SK-N-SH (cell line): ENCODE measurements around the gene PCP2. TPM values are rescaled to one million over a fixed set of nuclear protein-coding genes. Genes with fewer than 3 reads are reported as not detected.

Experiments used
- CTCF ChIA-PET: fragments of 300-600, 350-600 bp; formaldehyde crosslinking; extraction: SDS; loops from one replicate; lab custom pipeline; 2021; lab: Yijun Ruan, JAX
- POLR2A ChIA-PET: fragments of 350-600 bp; sonication (Branson Sonifier 250); formaldehyde crosslinking; extraction: SDS; loops from one replicate; lab custom pipeline; 2020; ENCODE audit warnings: antibody characterized with exemption, inconsistent platforms; lab: Yijun Ruan, JAX
- DNase-seq: peaks from one replicate; pipeline ENCODE4 v3.0.0; 2012
- H2AFZ ChIP-seq: fragments of 200-600 bp; sonication (generic); 2 replicates; pipeline ENCODE4 v1.8.1; 2016; ENCODE audit warnings: antibody characterized with exemption, mild to moderate bottlenecking, low read depth
- H3F3A ChIP-seq: fragments of 200-600 bp; sonication (generic); replicated peaks from 2 replicates; pipeline ENCODE3; 2016; ENCODE audit warnings: antibody characterized with exemption, mild to moderate bottlenecking; ENCODE audit not compliant: insufficient read depth
- H3K27ac ChIP-seq, 2 experiments: fragments of 200-500 bp in 1 of 2; fragments of 200-600 bp in 1 of 2; sonication (Bioruptor generic) in 1 of 2; sonication (generic), shearing (Covaris generic) in 1 of 2; 2 replicates each; pipeline versions ENCODE4 v1.5.1 to v1.6.1; 2014 to 2016; ENCODE audit warnings: low read depth in 2 of 2, inconsistent platforms in 1 of 2, low read length in 1 of 2, mild to moderate bottlenecking in 1 of 2, mixed read lengths in 1 of 2
- H3K27me3 ChIP-seq: fragments of 200-600 bp; sonication (generic), shearing (Covaris generic); 2 replicates; pipeline ENCODE4 v1.6.1; 2016; ENCODE audit warnings: mixed run types; ENCODE audit not compliant: insufficient read depth
- H3K36me3 ChIP-seq, 2 experiments: fragments of 200-500 bp in 1 of 2; fragments of 200-600 bp in 1 of 2; sonication (Bioruptor generic) in 1 of 2; sonication (generic) in 1 of 2; replicated peaks in 1 of 2; 2 replicates each; pipeline versions ENCODE3 to v1.5.1; 2014 to 2016; ENCODE audit warnings: low read length in 1 of 2, mild to moderate bottlenecking in 1 of 2; ENCODE audit not compliant: insufficient read depth in 2 of 2, control insufficient read depth in 1 of 2
- H3K4me1 ChIP-seq, 2 experiments: fragments of 200-500 bp in 1 of 2; fragments of 200-600 bp in 1 of 2; sonication (Bioruptor generic) in 1 of 2; sonication (generic), shearing (Covaris generic) in 1 of 2; 2 replicates each; pipeline versions ENCODE4 v1.5.1 to v1.6.1; 2014 to 2016; ENCODE audit warnings: low read depth in 1 of 2, low read length in 1 of 2, mixed run types in 1 of 2; ENCODE audit not compliant: insufficient read depth in 2 of 2, control insufficient read depth in 1 of 2
- H3K4me2 ChIP-seq: fragments of 200-600 bp; sonication (generic), shearing (Covaris generic); 2 replicates; pipeline ENCODE4 v1.6.1; 2017; ENCODE audit warnings: mixed run types
- H3K4me3 ChIP-seq, 2 experiments: fragments of 200-500 bp in 1 of 2; fragments of 200-600 bp in 1 of 2; sonication (Bioruptor generic) in 1 of 2; sonication (generic), shearing (Covaris generic) in 1 of 2; 2 replicates each; pipeline versions ENCODE4 v1.5.1 to v1.8.1; 2014 to 2016; ENCODE audit warnings: low read depth in 2 of 2, inconsistent platforms in 1 of 2, low read length in 1 of 2, mild to moderate bottlenecking in 1 of 2, mixed read lengths in 1 of 2, moderate library complexity in 1 of 2
- H3K79me2 ChIP-seq: fragments of 200-600 bp; sonication (generic); 2 replicates; pipeline ENCODE4 v1.8.1; 2017; ENCODE audit warnings: mild to moderate bottlenecking; ENCODE audit not compliant: insufficient read depth
- H3K9ac ChIP-seq: fragments of 200-600 bp; sonication (generic); 2 replicates; pipeline ENCODE4 v1.6.1; 2017; ENCODE audit warnings: mixed run types
- H3K9me2 ChIP-seq: fragments of 200-600 bp; sonication (generic); 2 replicates; pipeline ENCODE4 v1.6.1; 2017; ENCODE audit warnings: mixed run types
- H3K9me3 ChIP-seq: fragments of 200-600 bp; sonication (generic); 2 replicates; pipeline ENCODE4 v1.6.1; 2017; ENCODE audit warnings: mixed run types, mild to moderate bottlenecking, moderate library complexity
- H4K20me1 ChIP-seq: fragments of 200-600 bp; sonication (generic); 2 replicates; pipeline ENCODE4 v1.6.1; 2017; ENCODE audit warnings: mild to moderate bottlenecking, mixed run types; ENCODE audit not compliant: insufficient read depth
- ELF1 ChIP-seq: IDR thresholded peaks from 2 replicates; pipeline ENCODE4 v1.4.0; 2012
- EP300 ChIP-seq, 2 experiments: IDR thresholded peaks; 2 replicates each; pipeline versions ENCODE4 v1.4.0 to v1.6.1; 2012; ENCODE audit warnings: borderline replicate concordance in 1 of 2, low read depth in 1 of 2, low read length in 1 of 2
- GABPA ChIP-seq: IDR thresholded peaks from 2 replicates; pipeline ENCODE4 v1.4.0; 2012; ENCODE audit warnings: low read depth, mild to moderate bottlenecking
- GATA2 ChIP-seq: sonication (generic); formaldehyde crosslinking; IDR thresholded peaks from 2 replicates; pipeline ENCODE4 v1.5.0; 2020; ENCODE audit warnings: mild to moderate bottlenecking, missing genetic modification reagents
- IRF3 ChIP-seq: fragments of 150-350 bp; IDR thresholded peaks from 2 replicates; pipeline ENCODE4 v1.6.1; 2016; ENCODE audit warnings: mild to moderate bottlenecking, low read depth, low read length
- MXI1 ChIP-seq: IDR thresholded peaks from 2 replicates; pipeline ENCODE4 v1.6.1; 2012; ENCODE audit warnings: mild to moderate bottlenecking, low read depth, low read length, improper control_type of control experiment
- NFIC ChIP-seq: IDR thresholded peaks from 2 replicates; pipeline ENCODE4 v1.4.0; 2012; ENCODE audit warnings: borderline replicate concordance
- POLR2AphosphoS5 ChIP-seq: IDR thresholded peaks from 2 replicates; pipeline ENCODE4 v1.6.1; 2012; ENCODE audit warnings: low read depth, low read length
- SIN3A ChIP-seq: IDR thresholded peaks from 2 replicates; pipeline ENCODE4 v1.6.1; 2012; ENCODE audit warnings: low read depth, mild to moderate bottlenecking, low read length, moderate library complexity, borderline replicate concordance
- SMC3 ChIP-seq: IDR thresholded peaks from 2 replicates; pipeline ENCODE4 v1.6.1; 2012; ENCODE audit warnings: low read depth, low read length, improper control_type of control experiment
- TEAD4 ChIP-seq: IDR thresholded peaks from 2 replicates; pipeline ENCODE4 v1.4.0; 2012; ENCODE audit warnings: mild to moderate bottlenecking, borderline replicate concordance; ENCODE audit not compliant: insufficient read depth
- WGBS: methylation state at CpG from one replicate; pipeline ENCODE4 v1.1.6; 2017; ENCODE audit warnings: low lambda C conversion rate; 5-methylcytosine and 5-hydroxymethylcytosine counted together
- polyA plus RNA-seq, 3 experiments: library from polyadenylated mRNA; depleted of rRNA; stranded (reverse); fragments of >200 nt; gene quantifications; 2 replicates each; pipeline ENCODE4 v1.2.3, GENCODE V29; 2012
- TF ChIP-seq, protein P1 (sequence below): IDR thresholded peaks from 2 replicates; pipeline ENCODE4 v1.4.0; 2012; ENCODE audit warnings: low read depth, borderline replicate concordance
- TF ChIP-seq, protein P2 (sequence below): fragments of 150-350 bp; IDR thresholded peaks from 2 replicates; pipeline ENCODE4 v1.6.1; 2017; ENCODE audit warnings: antibody characterized with exemption, low read length, low read depth, borderline replicate concordance

Gene PCP2
- polyA plus RNA-seq, 1 of the 3 experiments (the other 2 are of a cell fraction) = not detected

GRCh38 chr19:7655581-7655980 is 22.1 kb upstream of the PCP2 start:
- Histone ChIP-seq H3F3A (no peaks in the 10 kb centered on the region), H2AFZ (no peak overlapping the region), H3K9me2 (no peaks in the 10 kb centered on the region), H3K27ac (no peak overlapping the region), H3K79me2 (no peaks in the 10 kb centered on the region), H4K20me1 (no peaks in the 10 kb centered on the region), H3K9ac (no peak overlapping the region), H3K9me3 (no peaks in the 10 kb centered on the region), H3K27me3 (peaks cover 14% of the 10 kb centered on the region), H3K4me1 (peaks cover 0 to 3% of the 10 kb centered on the region in 2 experiments; a peak in 1 of 4 replicates), H3K36me3 (no peaks in the 10 kb centered on the region), H3K4me2 (no peak overlapping the region), H3K4me3 (no peak overlapping the region)
- TF ChIP-seq SIN3A (no peak), EP300 (IDR thresholded peaks at IDR 0.05; ENCODE audit: borderline replicate concordance in 1 of 2, low read depth in 1 of 2, low read length in 1 of 2) (no peak), POLR2AphosphoS5 (no peak), MXI1 (no peak), IRF3 (no peak), GABPA (no peak), ELF1 (no peak), TEAD4 (no peak), GATA2 (no peak), NFIC (no peak)
- TF ChIP-seq, protein P1, sequence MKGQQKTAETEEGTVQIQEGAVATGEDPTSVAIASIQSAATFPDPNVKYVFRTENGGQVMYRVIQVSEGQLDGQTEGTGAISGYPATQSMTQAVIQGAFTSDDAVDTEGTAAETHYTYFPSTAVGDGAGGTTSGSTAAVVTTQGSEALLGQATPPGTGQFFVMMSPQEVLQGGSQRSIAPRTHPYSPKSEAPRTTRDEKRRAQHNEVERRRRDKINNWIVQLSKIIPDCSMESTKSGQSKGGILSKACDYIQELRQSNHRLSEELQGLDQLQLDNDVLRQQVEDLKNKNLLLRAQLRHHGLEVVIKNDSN = no peak
- TF ChIP-seq, protein P2, sequence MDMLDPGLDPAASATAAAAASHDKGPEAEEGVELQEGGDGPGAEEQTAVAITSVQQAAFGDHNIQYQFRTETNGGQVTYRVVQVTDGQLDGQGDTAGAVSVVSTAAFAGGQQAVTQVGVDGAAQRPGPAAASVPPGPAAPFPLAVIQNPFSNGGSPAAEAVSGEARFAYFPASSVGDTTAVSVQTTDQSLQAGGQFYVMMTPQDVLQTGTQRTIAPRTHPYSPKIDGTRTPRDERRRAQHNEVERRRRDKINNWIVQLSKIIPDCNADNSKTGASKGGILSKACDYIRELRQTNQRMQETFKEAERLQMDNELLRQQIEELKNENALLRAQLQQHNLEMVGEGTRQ = no peak
- no peak for DNase-seq
- CTCF ChIA-PET = interaction anchor here (2.9 to 3.6 kb wide), 3 partner anchors 25 to 144 kb away, joined by 13 to 17 read pairs (median 13); partner anchors contain the start of gene TRAPPC5
- POLR2A ChIA-PET = no interaction called here
- 34% methylated on average over 8 of the region's 8 CpGs for WGBS

DNA sequence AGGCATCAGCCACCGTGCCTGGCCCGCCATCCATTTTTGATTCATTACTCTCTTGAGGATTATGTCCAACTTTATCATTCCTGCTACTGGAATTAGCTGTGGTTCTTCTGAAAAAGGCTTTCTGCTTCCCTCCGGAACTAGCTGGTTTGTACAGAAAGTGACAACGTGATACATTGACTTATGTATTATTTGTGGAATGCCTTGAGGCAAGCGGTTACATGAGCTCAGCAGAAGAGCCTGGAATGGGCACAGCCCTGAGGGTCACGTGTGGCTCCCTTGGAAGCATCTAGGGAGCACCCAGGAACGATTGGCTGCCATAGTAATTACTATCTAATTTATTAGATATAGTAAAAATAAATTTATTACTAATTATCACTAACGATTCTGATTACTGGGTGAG is 20.9 kb upstream of the PCP2 start:
- Histone ChIP-seq H3K9me2 (no peaks in the 10 kb centered on the region), H3K4me1 (peaks cover 0 to 3% of the 10 kb centered on the region in 2 experiments; a peak in 1 of 4 replicates), H3K9me3 (no peaks in the 10 kb centered on the region), H3K27ac (no peak overlapping the region), H3K36me3 (no peaks in the 10 kb centered on the region), H3K9ac (no peak overlapping the region), H3K27me3 (peaks cover 20% of the 10 kb centered on the region), H3F3A (no peaks in the 10 kb centered on the region), H4K20me1 (no peaks in the 10 kb centered on the region), H3K4me3 (no peak overlapping the region), H2AFZ (no peak overlapping the region), H3K79me2 (no peaks in the 10 kb centered on the region), H3K4me2 (no peak overlapping the region)
- no peak for TF ChIP-seq SMC3
- 12% methylated on average over 8 of the region's 8 CpGs for WGBS
- no peak for DNase-seq
- CTCF ChIA-PET = interaction anchor here (3.1 to 5.2 kb wide), 3 partner anchors 26 to 146 kb away, joined by 13 to 25 read pairs (median 17); partner anchors contain the start of gene TRAPPC5
- POLR2A ChIA-PET = no interaction called here
